SK-N-SH (cell line): ENCODE results near the gene CPLX1. TPM values are rescaled to one million over a fixed set of nuclear protein-coding genes. Genes with fewer than 3 reads are reported as not detected.

Experiments used
- CTCF ChIA-PET: fragments of 300-600, 350-600 bp; formaldehyde crosslinking; extraction: SDS; loops from one replicate; lab custom pipeline; 2021; lab: Yijun Ruan, JAX
- POLR2A ChIA-PET: fragments of 350-600 bp; sonication (Branson Sonifier 250); formaldehyde crosslinking; extraction: SDS; loops from one replicate; lab custom pipeline; 2020; ENCODE audit warnings: antibody characterized with exemption, inconsistent platforms; lab: Yijun Ruan, JAX
- DNase-seq: peaks from one replicate; pipeline ENCODE4 v3.0.0; 2012
- H2AFZ ChIP-seq: fragments of 200-600 bp; sonication (generic); 2 replicates; pipeline ENCODE4 v1.8.1; 2016; ENCODE audit warnings: antibody characterized with exemption, mild to moderate bottlenecking, low read depth
- H3F3A ChIP-seq: fragments of 200-600 bp; sonication (generic); replicated peaks from 2 replicates; pipeline ENCODE3; 2016; ENCODE audit warnings: antibody characterized with exemption, mild to moderate bottlenecking; ENCODE audit not compliant: insufficient read depth
- H3K27ac ChIP-seq, 2 experiments: fragments of 200-500 bp in 1 of 2; fragments of 200-600 bp in 1 of 2; sonication (Bioruptor generic) in 1 of 2; sonication (generic), shearing (Covaris generic) in 1 of 2; 2 replicates each; pipeline versions ENCODE4 v1.5.1 to v1.6.1; 2014 to 2016; ENCODE audit warnings: low read depth in 2 of 2, inconsistent platforms in 1 of 2, low read length in 1 of 2, mild to moderate bottlenecking in 1 of 2, mixed read lengths in 1 of 2
- H3K27me3 ChIP-seq: fragments of 200-600 bp; sonication (generic), shearing (Covaris generic); 2 replicates; pipeline ENCODE4 v1.6.1; 2016; ENCODE audit warnings: mixed run types; ENCODE audit not compliant: insufficient read depth
- H3K36me3 ChIP-seq, 2 experiments: fragments of 200-500 bp in 1 of 2; fragments of 200-600 bp in 1 of 2; sonication (Bioruptor generic) in 1 of 2; sonication (generic) in 1 of 2; replicated peaks in 1 of 2; 2 replicates each; pipeline versions ENCODE3 to v1.5.1; 2014 to 2016; ENCODE audit warnings: low read length in 1 of 2, mild to moderate bottlenecking in 1 of 2; ENCODE audit not compliant: insufficient read depth in 2 of 2, control insufficient read depth in 1 of 2
- H3K4me1 ChIP-seq, 2 experiments: fragments of 200-500 bp in 1 of 2; fragments of 200-600 bp in 1 of 2; sonication (Bioruptor generic) in 1 of 2; sonication (generic), shearing (Covaris generic) in 1 of 2; 2 replicates each; pipeline versions ENCODE4 v1.5.1 to v1.6.1; 2014 to 2016; ENCODE audit warnings: low read depth in 1 of 2, low read length in 1 of 2, mixed run types in 1 of 2; ENCODE audit not compliant: insufficient read depth in 2 of 2, control insufficient read depth in 1 of 2
- H3K4me2 ChIP-seq: fragments of 200-600 bp; sonication (generic), shearing (Covaris generic); 2 replicates; pipeline ENCODE4 v1.6.1; 2017; ENCODE audit warnings: mixed run types
- H3K4me3 ChIP-seq, 2 experiments: fragments of 200-500 bp in 1 of 2; fragments of 200-600 bp in 1 of 2; sonication (Bioruptor generic) in 1 of 2; sonication (generic), shearing (Covaris generic) in 1 of 2; 2 replicates each; pipeline versions ENCODE4 v1.5.1 to v1.8.1; 2014 to 2016; ENCODE audit warnings: low read depth in 2 of 2, inconsistent platforms in 1 of 2, low read length in 1 of 2, mild to moderate bottlenecking in 1 of 2, mixed read lengths in 1 of 2, moderate library complexity in 1 of 2
- H3K79me2 ChIP-seq: fragments of 200-600 bp; sonication (generic); 2 replicates; pipeline ENCODE4 v1.8.1; 2017; ENCODE audit warnings: mild to moderate bottlenecking; ENCODE audit not compliant: insufficient read depth
- H3K9ac ChIP-seq: fragments of 200-600 bp; sonication (generic); 2 replicates; pipeline ENCODE4 v1.6.1; 2017; ENCODE audit warnings: mixed run types
- H3K9me2 ChIP-seq: fragments of 200-600 bp; sonication (generic); 2 replicates; pipeline ENCODE4 v1.6.1; 2017; ENCODE audit warnings: mixed run types
- H3K9me3 ChIP-seq: fragments of 200-600 bp; sonication (generic); 2 replicates; pipeline ENCODE4 v1.6.1; 2017; ENCODE audit warnings: mixed run types, mild to moderate bottlenecking, moderate library complexity
- H4K20me1 ChIP-seq: fragments of 200-600 bp; sonication (generic); 2 replicates; pipeline ENCODE4 v1.6.1; 2017; ENCODE audit warnings: mild to moderate bottlenecking, mixed run types; ENCODE audit not compliant: insufficient read depth
- CHD2 ChIP-seq: fragments of 150-350 bp; IDR thresholded peaks from 2 replicates; pipeline ENCODE4 v1.6.1; 2018; ENCODE audit warnings: low read length; ENCODE audit not compliant: partially characterized antibody
- GATA2 ChIP-seq: sonication (generic); formaldehyde crosslinking; IDR thresholded peaks from 2 replicates; pipeline ENCODE4 v1.5.0; 2020; ENCODE audit warnings: mild to moderate bottlenecking, missing genetic modification reagents
- JUND ChIP-seq: IDR thresholded peaks from 2 replicates; pipeline ENCODE4 v1.4.0; 2012
- MXI1 ChIP-seq: IDR thresholded peaks from 2 replicates; pipeline ENCODE4 v1.6.1; 2012; ENCODE audit warnings: mild to moderate bottlenecking, low read depth, low read length, improper control_type of control experiment
- NRF1 ChIP-seq: IDR thresholded peaks from 2 replicates; pipeline ENCODE4 v1.6.1; 2012; ENCODE audit warnings: low read depth, mild to moderate bottlenecking, low read length
- POLR2AphosphoS5 ChIP-seq: IDR thresholded peaks from 2 replicates; pipeline ENCODE4 v1.6.1; 2012; ENCODE audit warnings: low read depth, low read length
- RAD21 ChIP-seq: IDR thresholded peaks from 2 replicates; pipeline ENCODE4 v1.6.1; 2012; ENCODE audit warnings: mild to moderate bottlenecking, low read length
- RFX5 ChIP-seq: IDR thresholded peaks from 2 replicates; pipeline ENCODE4 v1.6.1; 2012; ENCODE audit warnings: mild to moderate bottlenecking, improper control_type of control experiment, low read length
- SIN3A ChIP-seq: IDR thresholded peaks from 2 replicates; pipeline ENCODE4 v1.6.1; 2012; ENCODE audit warnings: low read depth, mild to moderate bottlenecking, low read length, moderate library complexity, borderline replicate concordance
- TAF1 ChIP-seq: IDR thresholded peaks from 2 replicates; pipeline ENCODE4 v1.6.1; 2012; ENCODE audit warnings: low read depth, mild to moderate bottlenecking, low read length, moderate library complexity, borderline replicate concordance
- TEAD4 ChIP-seq: IDR thresholded peaks from 2 replicates; pipeline ENCODE4 v1.4.0; 2012; ENCODE audit warnings: mild to moderate bottlenecking, borderline replicate concordance; ENCODE audit not compliant: insufficient read depth
- USF1 ChIP-seq: IDR thresholded peaks from 2 replicates; pipeline ENCODE4 v1.4.0; 2012; ENCODE audit warnings: low read depth, borderline replicate concordance
- WGBS: methylation state at CpG from one replicate; pipeline ENCODE4 v1.1.6; 2017; ENCODE audit warnings: low lambda C conversion rate; 5-methylcytosine and 5-hydroxymethylcytosine counted together
- polyA plus RNA-seq, 3 experiments: library from polyadenylated mRNA; depleted of rRNA; stranded (reverse); fragments of >200 nt; gene quantifications; 2 replicates each; pipeline ENCODE4 v1.2.3, GENCODE V29; 2012
- TF ChIP-seq, protein P1 (sequence below): IDR thresholded peaks from 2 replicates; pipeline ENCODE4 v1.6.1; 2012; ENCODE audit warnings: mild to moderate bottlenecking, low read depth, low read length, moderate library complexity
- TF ChIP-seq, protein P2 (sequence below): fragments of 150-350 bp; IDR thresholded peaks from 2 replicates; pipeline ENCODE4 v1.6.1; 2017; ENCODE audit warnings: antibody characterized with exemption, low read length, low read depth, borderline replicate concordance

CPLX1 gene
- polyA plus RNA-seq, 1 of the 3 experiments (the other 2 are of a cell fraction) = 0.56 TPM

- POLR2A ChIA-PET = no interaction called here
Measured at GRCh38 chr4:752196-752861, 73.6 kb downstream of the CPLX1 start.

More at GRCh38 chr4:752196-752861, 73.6 kb downstream of the CPLX1 start:
- Histone ChIP-seq H3K79me2 (peaks cover 37% of the 10 kb centered on the region), H3K27me3 (no peaks in the 10 kb centered on the region), H3K4me2 (no peak overlapping the region), H3K4me1 (peaks cover 6 to 8% of the 10 kb centered on the region in 2 experiments; a peak in 2 of 4 replicates), H3F3A (no peaks in the 10 kb centered on the region), H3K9me3 (no peaks in the 10 kb centered on the region), H3K9me2 (no peaks in the 10 kb centered on the region), H3K9ac (no peak overlapping the region), H3K4me3 (no peak overlapping the region), H2AFZ (no peak overlapping the region), H4K20me1 (peaks cover 19% of the 10 kb centered on the region; the same call in 1 of the 2 replicates), H3K36me3 (peaks cover 31 to 42% of the 10 kb centered on the region in 2 experiments), H3K27ac (no peak overlapping the region)
- CTCF ChIA-PET = interaction anchor here (1.2 to 3.1 kb wide), 2 partner anchors 10 to 77 kb away, joined by 3 to 26 read pairs; no protein-coding TSS in a partner anchor
- no peak for DNase-seq
- WGBS = 95% methylated on average over 15 of the region's 25 CpGs
- no peak for TF ChIP-seq TAF1
- no peak for TF ChIP-seq TEAD4
- TF ChIP-seq NRF1 = no peak
- TF ChIP-seq, protein P1, sequence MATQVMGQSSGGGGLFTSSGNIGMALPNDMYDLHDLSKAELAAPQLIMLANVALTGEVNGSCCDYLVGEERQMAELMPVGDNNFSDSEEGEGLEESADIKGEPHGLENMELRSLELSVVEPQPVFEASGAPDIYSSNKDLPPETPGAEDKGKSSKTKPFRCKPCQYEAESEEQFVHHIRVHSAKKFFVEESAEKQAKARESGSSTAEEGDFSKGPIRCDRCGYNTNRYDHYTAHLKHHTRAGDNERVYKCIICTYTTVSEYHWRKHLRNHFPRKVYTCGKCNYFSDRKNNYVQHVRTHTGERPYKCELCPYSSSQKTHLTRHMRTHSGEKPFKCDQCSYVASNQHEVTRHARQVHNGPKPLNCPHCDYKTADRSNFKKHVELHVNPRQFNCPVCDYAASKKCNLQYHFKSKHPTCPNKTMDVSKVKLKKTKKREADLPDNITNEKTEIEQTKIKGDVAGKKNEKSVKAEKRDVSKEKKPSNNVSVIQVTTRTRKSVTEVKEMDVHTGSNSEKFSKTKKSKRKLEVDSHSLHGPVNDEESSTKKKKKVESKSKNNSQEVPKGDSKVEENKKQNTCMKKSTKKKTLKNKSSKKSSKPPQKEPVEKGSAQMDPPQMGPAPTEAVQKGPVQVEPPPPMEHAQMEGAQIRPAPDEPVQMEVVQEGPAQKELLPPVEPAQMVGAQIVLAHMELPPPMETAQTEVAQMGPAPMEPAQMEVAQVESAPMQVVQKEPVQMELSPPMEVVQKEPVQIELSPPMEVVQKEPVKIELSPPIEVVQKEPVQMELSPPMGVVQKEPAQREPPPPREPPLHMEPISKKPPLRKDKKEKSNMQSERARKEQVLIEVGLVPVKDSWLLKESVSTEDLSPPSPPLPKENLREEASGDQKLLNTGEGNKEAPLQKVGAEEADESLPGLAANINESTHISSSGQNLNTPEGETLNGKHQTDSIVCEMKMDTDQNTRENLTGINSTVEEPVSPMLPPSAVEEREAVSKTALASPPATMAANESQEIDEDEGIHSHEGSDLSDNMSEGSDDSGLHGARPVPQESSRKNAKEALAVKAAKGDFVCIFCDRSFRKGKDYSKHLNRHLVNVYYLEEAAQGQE = no peak
- no peak for TF ChIP-seq USF1
- no peak for TF ChIP-seq RAD21
- no peak for TF ChIP-seq RFX5
- TF ChIP-seq MXI1 = no peak
- no peak for TF ChIP-seq CHD2
- TF ChIP-seq POLR2AphosphoS5 = no peak
- TF ChIP-seq JUND = no peak
- TF ChIP-seq GATA2 = no peak
- no peak for TF ChIP-seq SIN3A
- TF ChIP-seq, protein P2, sequence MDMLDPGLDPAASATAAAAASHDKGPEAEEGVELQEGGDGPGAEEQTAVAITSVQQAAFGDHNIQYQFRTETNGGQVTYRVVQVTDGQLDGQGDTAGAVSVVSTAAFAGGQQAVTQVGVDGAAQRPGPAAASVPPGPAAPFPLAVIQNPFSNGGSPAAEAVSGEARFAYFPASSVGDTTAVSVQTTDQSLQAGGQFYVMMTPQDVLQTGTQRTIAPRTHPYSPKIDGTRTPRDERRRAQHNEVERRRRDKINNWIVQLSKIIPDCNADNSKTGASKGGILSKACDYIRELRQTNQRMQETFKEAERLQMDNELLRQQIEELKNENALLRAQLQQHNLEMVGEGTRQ = no peak
